ENCODE measurements around the gene OR7D2.

OR7D2 gene

DNA sequence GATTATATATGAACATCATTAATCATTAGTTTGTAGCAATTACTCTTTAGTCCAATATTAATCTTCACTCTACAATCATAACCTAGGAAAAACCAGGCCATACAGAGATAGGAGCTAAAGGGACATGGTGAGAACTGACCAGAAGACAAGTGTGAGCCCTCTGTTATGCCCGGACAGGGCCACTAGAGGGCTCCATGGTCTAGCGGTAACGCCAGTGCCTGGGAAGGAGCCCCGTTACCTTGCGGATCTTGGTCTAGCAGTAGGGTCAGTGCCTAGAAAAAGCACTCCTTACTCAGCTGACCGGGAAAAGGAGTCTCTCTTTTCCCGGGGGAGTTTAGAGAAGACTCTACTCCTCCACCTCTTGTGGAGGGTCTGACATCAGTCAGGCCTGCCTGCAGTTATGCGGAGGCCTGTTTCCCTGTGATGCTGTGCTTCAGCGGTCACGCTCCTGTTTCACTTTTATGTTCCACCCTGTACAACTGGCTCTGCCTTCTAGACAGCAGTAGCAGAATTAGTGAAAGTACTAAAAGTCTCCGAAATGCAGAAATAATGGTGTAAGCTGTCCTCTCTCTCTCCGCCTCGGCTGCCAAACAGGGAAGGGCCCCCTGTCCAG is 26.8 kb downstream of the OR7D2 start:
- peak; percentile 33 for DNase-seq (ENCODE audit: low read depth)

DNA sequence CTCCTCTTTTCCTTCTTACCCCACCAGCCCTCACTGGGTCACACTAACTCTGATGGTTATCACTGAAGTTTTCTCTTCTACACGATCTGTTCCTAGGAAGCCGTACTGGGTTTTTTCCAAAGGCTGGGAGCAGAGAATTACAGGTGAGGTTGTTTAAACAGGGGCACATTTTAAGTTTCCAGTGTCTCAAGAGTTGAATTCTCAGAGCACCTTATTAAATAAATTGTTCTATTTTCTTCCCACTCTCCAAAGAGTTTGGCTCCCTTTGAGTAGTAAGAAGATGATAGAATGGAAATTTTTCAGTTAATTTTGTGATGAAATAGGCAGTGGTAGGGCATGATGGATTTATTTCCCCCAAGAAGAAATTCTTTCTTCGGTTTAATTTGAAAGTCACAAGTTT is 40.7 kb downstream of the OR7D2 start, which contains the start of gene OR7D4:
TSS of gene OR7D4 (minus strand) at position 101 of the 400 bp plus-strand sequence. CDS start 4,752 bp downstream, outside the sequence.
- no peak for DNase-seq (ENCODE audit: low read depth)

All from stimulated activated CD8-positive, alpha-beta memory T cell treated with anti-CD3 and anti-CD28 coated beads, Interleukin-7, amount 100 ng/mL, for 24 hours (primary cell).